ENCODE results near the gene MYH9.
A peak's percentile ranks its signal among the peaks of the same experiment; 100 is the strongest.
"Not testable (repeated sequence)": the region's sequence is repeated elsewhere in the genome, so short reads cannot be mapped to it uniquely, and the experiment has no call there.

MYH9 gene

GRCh38 chr22:36306227-36306626 lies 81.5 kb downstream of the MYH9 start:
- DNase-seq, result no peak

GRCh38 chr22:36305813-36306212 lies 82.0 kb downstream of the MYH9 start:
- no peak for DNase-seq

- DNase-seq, result no peak
Observed at GRCh38 chr22:36304429-36304828, 83.3 kb downstream of the MYH9 start.

- DNase-seq, result no peak
Observed at GRCh38 chr22:36303874-36304273, 83.9 kb downstream of the MYH9 start.

- no peak for DNase-seq
Observed at GRCh38 chr22:36303115-36303467, 84.7 kb downstream of the MYH9 start.

- DNase-seq, result no peak
Observed at GRCh38 chr22:36302439-36303114, 85.2 kb downstream of the MYH9 start.

- no peak for DNase-seq
Observed at GRCh38 chr22:36301851-36302250, 85.9 kb downstream of the MYH9 start.

- DNase-seq, result peak; percentile 9
Observed at GRCh38 chr22:36301384-36301828, 86.4 kb downstream of the MYH9 start.

- DNase-seq, result no peak
Observed at GRCh38 chr22:36300396-36301212, 87.2 kb downstream of the MYH9 start.

GRCh38 chr22:36299911-36300310 lies 87.9 kb downstream of the MYH9 start:
- DNase-seq, result no peak

GRCh38 chr22:36299295-36299694 lies 88.5 kb downstream of the MYH9 start:
- no peak for DNase-seq

GRCh38 chr22:36298601-36299000 lies 89.2 kb downstream of the MYH9 start:
- DNase-seq, result no peak

GRCh38 chr22:36298118-36298517 lies 89.6 kb downstream of the MYH9 start:
- no peak for DNase-seq

- DNase-seq, result no peak
Observed at GRCh38 chr22:36297568-36297967, 90.2 kb downstream of the MYH9 start.

- DNase-seq, result no peak
Observed at GRCh38 chr22:36296690-36297089, 91.1 kb downstream of the MYH9 start.

- DNase-seq, result no peak
Observed at GRCh38 chr22:36295247-36295646, 92.5 kb downstream of the MYH9 start.

GRCh38 chr22:36294801-36295200 lies 93.0 kb downstream of the MYH9 start:
- DNase-seq, result no peak

- DNase-seq, result no peak
Observed at GRCh38 chr22:36294293-36294620, 93.5 kb downstream of the MYH9 start.

- no peak for DNase-seq
Observed at GRCh38 chr22:36293606-36294292, 94.0 kb downstream of the MYH9 start.

- no peak for DNase-seq
Observed at GRCh38 chr22:36292823-36293530, 94.8 kb downstream of the MYH9 start.

GRCh38 chr22:36291831-36292740 lies 95.7 kb downstream of the MYH9 start:
- DNase-seq, result no peak

- not testable (repeated sequence) for DNase-seq
Observed at GRCh38 chr22:36290391-36291075, 97.2 kb downstream of the MYH9 start.

All from NCI-H526 treated with DMSO at 0.1 percent for 48 hours (cell line).